DOHH2 (cell line): ENCODE results near the gene CCND2.

Source experiments
- H3F3A ChIP-seq: fragments of 200-600 bp; sonication (generic), shearing (Covaris generic); 2 replicates; pipeline ENCODE4 v1.6.0; 2016; ENCODE audit warnings: antibody characterized with exemption, mild to moderate bottlenecking; ENCODE audit not compliant: control insufficient read depth, insufficient read depth
- H3K27ac ChIP-seq: fragments of 200-600 bp; sonication (generic); 2 replicates; pipeline ENCODE4 v1.5.1; 2014; ENCODE audit warnings: low read depth, mild to moderate bottlenecking, low read length, moderate library complexity
- H3K27me3 ChIP-seq: fragments of 200-600 bp; sonication (generic); 2 replicates; pipeline ENCODE4 v1.6.1; 2014; ENCODE audit warnings: mild to moderate bottlenecking, low read length, mixed read lengths; ENCODE audit not compliant: control insufficient read depth
- H3K36me3 ChIP-seq: fragments of 200-600 bp; sonication (generic); 2 replicates; pipeline ENCODE4 v1.6.1; 2014; ENCODE audit warnings: mild to moderate bottlenecking, low read length, moderate library complexity, mixed read lengths; ENCODE audit not compliant: control insufficient read depth
- H3K4me1 ChIP-seq: fragments of 200-600 bp; sonication (generic); 2 replicates; pipeline ENCODE4 v1.6.1; 2014; ENCODE audit warnings: mild to moderate bottlenecking, low read length, mixed read lengths; ENCODE audit not compliant: control insufficient read depth
- H3K4me2 ChIP-seq: fragments of 200-600 bp; sonication (generic); 2 replicates; pipeline ENCODE4 v1.6.0; 2014; ENCODE audit warnings: mild to moderate bottlenecking, low read length, moderate library complexity
- H3K4me3 ChIP-seq: fragments of 200-600 bp; sonication (generic); 2 replicates; pipeline ENCODE4 v1.5.1; 2014; ENCODE audit warnings: mild to moderate bottlenecking, low read length, mixed read lengths
- H3K79me2 ChIP-seq: fragments of 200-600 bp; sonication (generic); 2 replicates; pipeline ENCODE4 v1.6.1; 2014; ENCODE audit warnings: mild to moderate bottlenecking, low read length, mixed read lengths; ENCODE audit not compliant: control insufficient read depth
- H3K9me2 ChIP-seq: fragments of 200-600 bp; sonication (generic); replicated peaks from 2 replicates; pipeline ENCODE4 v1.6.1; 2014; ENCODE audit warnings: mild to moderate bottlenecking, low read length, mixed read lengths; ENCODE audit not compliant: control insufficient read depth
- H3K9me3 ChIP-seq: fragments of 200-600 bp; sonication (generic); 2 replicates; pipeline ENCODE4 v1.6.1; 2014; ENCODE audit warnings: antibody characterized with exemption, low read length, mixed read lengths; ENCODE audit not compliant: control insufficient read depth, insufficient read depth
- H4K20me1 ChIP-seq: fragments of 200-600 bp; sonication (generic); 2 replicates; pipeline ENCODE4 v1.6.0; 2014; ENCODE audit warnings: low read depth, mild to moderate bottlenecking, antibody characterized with exemption, low read length, moderate library complexity; ENCODE audit not compliant: control insufficient read depth, insufficient read depth
- EZH2phosphoT487 ChIP-seq: fragments of 200-600 bp; sonication (generic); IDR thresholded peaks from 2 replicates; pipeline ENCODE4 v1.6.1; 2017; ENCODE audit warnings: borderline replicate concordance, mild to moderate bottlenecking, antibody characterized with exemption, low read length, moderate library complexity, mixed read lengths
- TF ChIP-seq, protein P1 (sequence below): fragments of 200-600 bp; sonication (generic); IDR thresholded peaks from one replicate; pipeline ENCODE4 v1.5.1; 2014; ENCODE audit warnings: antibody characterized with exemption, mild to moderate bottlenecking, low read depth, low read length; ENCODE audit not compliant: poor library complexity, severe bottlenecking

CCND2 gene

GRCh38 chr12:4287325-4288211 lies 14.0 kb downstream of the CCND2 start:
- no peaks in the 10 kb centered on the region for H3K27me3 ChIP-seq
- no peaks in the 10 kb centered on the region for H3K9me2 ChIP-seq
- H3K36me3 ChIP-seq = no peaks in the 10 kb centered on the region
- no peaks in the 10 kb centered on the region for H4K20me1 ChIP-seq
- no peaks in the 10 kb centered on the region for H3K79me2 ChIP-seq
- TF ChIP-seq EZH2phosphoT487 = no peak
- TF ChIP-seq, protein P1, sequence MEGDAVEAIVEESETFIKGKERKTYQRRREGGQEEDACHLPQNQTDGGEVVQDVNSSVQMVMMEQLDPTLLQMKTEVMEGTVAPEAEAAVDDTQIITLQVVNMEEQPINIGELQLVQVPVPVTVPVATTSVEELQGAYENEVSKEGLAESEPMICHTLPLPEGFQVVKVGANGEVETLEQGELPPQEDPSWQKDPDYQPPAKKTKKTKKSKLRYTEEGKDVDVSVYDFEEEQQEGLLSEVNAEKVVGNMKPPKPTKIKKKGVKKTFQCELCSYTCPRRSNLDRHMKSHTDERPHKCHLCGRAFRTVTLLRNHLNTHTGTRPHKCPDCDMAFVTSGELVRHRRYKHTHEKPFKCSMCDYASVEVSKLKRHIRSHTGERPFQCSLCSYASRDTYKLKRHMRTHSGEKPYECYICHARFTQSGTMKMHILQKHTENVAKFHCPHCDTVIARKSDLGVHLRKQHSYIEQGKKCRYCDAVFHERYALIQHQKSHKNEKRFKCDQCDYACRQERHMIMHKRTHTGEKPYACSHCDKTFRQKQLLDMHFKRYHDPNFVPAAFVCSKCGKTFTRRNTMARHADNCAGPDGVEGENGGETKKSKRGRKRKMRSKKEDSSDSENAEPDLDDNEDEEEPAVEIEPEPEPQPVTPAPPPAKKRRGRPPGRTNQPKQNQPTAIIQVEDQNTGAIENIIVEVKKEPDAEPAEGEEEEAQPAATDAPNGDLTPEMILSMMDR = no peak
- H3K4me3 ChIP-seq = no peak overlapping the region
- H3K27ac ChIP-seq = no peak overlapping the region
- no peaks in the 10 kb centered on the region for H3F3A ChIP-seq
- no peaks in the 10 kb centered on the region for H3K9me3 ChIP-seq
- H3K4me2 ChIP-seq = no peak overlapping the region
- H3K4me1 ChIP-seq = no peaks in the 10 kb centered on the region

DNA sequence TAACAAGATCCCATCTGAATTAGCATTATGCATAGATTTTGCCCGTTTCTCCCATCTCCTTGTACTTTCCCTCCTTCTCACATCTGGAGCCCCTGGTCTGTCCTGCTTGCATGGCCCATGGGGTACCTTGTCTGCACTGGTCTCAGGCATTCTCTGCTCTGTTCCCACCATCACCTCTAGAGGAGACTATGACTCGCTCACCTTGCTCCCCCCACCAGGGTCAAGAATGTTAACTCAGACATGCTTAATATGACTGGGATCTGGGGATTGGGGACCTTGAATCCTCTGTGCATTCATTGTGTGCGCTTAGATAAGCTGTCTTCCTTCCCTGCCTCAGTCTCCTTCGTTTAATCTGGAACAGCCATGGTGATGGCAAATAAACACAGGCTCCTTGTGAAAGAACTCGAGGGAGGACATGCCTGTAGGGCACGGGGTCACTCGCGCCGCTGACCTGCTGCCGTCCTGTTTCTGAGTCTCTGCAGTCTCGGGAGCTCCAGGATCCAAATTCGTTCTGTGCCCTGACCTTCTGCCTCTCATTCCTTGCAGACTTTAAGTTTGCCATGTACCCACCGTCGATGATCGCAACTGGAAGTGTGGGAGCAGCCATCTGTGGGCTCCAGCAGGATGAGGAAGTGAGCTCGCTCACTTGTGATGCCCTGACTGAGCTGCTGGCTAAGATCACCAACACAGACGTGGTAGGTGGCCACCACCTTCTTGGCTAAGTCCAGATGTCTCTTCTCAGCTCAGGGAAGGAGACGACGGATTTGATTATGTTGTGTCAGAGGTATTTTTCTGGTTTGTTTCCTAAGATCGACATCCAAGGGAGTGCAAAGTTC lies 15.0 kb downstream of the CCND2 start:
- H4K20me1 ChIP-seq = no peaks in the 10 kb centered on the region
- no peaks in the 10 kb centered on the region for H3K36me3 ChIP-seq
- no peak overlapping the region for H3K27ac ChIP-seq
- H3K79me2 ChIP-seq = no peaks in the 10 kb centered on the region
- H3K27me3 ChIP-seq = no peaks in the 10 kb centered on the region
- H3F3A ChIP-seq = no peaks in the 10 kb centered on the region
- H3K4me3 ChIP-seq = no peak overlapping the region
- H3K4me1 ChIP-seq = no peaks in the 10 kb centered on the region
- no peaks in the 10 kb centered on the region for H3K9me2 ChIP-seq
- TF ChIP-seq, protein P1 = no peak
- no peak for TF ChIP-seq EZH2phosphoT487
- no peak overlapping the region for H3K4me2 ChIP-seq
- H3K9me3 ChIP-seq = no peaks in the 10 kb centered on the region

GRCh38 chr12:4289231-4289878 lies 15.8 kb downstream of the CCND2 start:
- Histone ChIP-seq H3K36me3 (no peaks in the 10 kb centered on the region), H3K9me3 (no peaks in the 10 kb centered on the region), H3K79me2 (no peaks in the 10 kb centered on the region), H3K9me2 (no peaks in the 10 kb centered on the region), H3K27me3 (no peaks in the 10 kb centered on the region), H3F3A (no peaks in the 10 kb centered on the region), H3K4me2 (no peak overlapping the region), H3K27ac (no peak overlapping the region), H3K4me3 (no peak overlapping the region), H3K4me1 (no peaks in the 10 kb centered on the region), H4K20me1 (no peaks in the 10 kb centered on the region)
- TF ChIP-seq, protein P1 = no peak
- no peak for TF ChIP-seq EZH2phosphoT487
